ENCODE measurements around the gene REV1. TPM values are rescaled to one million over a fixed set of nuclear protein-coding genes. Genes with fewer than 3 reads are reported as not detected.

Gene REV1
- total and polyA plus RNA-seq, 2 donors (not counting 3 experiments of a cell fraction or from before 2014, with no cell fraction given) = 16.6 to 50.3 TPM

GRCh38 chr2:99388892-99389291, 100.9 kb downstream of the REV1 start:
- Histone ChIP-seq H3K9ac (replicated peaks; ENCODE audit: extremely low read depth, insufficient read depth, low read length) (no peak overlapping the region), H3K9me3 (replicated peaks; ENCODE audit: control insufficient read depth, insufficient read depth, low read length) (no peaks in the 10 kb centered on the region), H4K20me1 (replicated peaks; ENCODE audit: control insufficient read depth, extremely low read depth, insufficient read depth, low read length) (no peaks in the 10 kb centered on the region), H3K9me1 (replicated peaks; ENCODE audit: control insufficient read depth, extremely low read depth, insufficient read depth, low read length) (no peaks in the 10 kb centered on the region), H3K79me2 (ENCODE audit: control insufficient read depth, insufficient read depth, low read length) (peaks cover 3% of the 10 kb centered on the region), H3K27ac (ENCODE audit: insufficient read depth, low read depth, low read length) (no peak overlapping the region), H3K27me3 (ENCODE audit: control insufficient read depth in 2 of 2, insufficient read depth in 2 of 2, low read length in 2 of 2) (no peaks in the 10 kb centered on the region), H3K4me1 (ENCODE audit: control insufficient read depth, extremely low read depth, insufficient read depth, low read length) (no peaks in the 10 kb centered on the region), H3K4me3 (replicated peaks in 1 of 3; ENCODE audit: insufficient read depth in 1 of 3, low read depth in 1 of 3, low read length in 3 of 3) (no peak overlapping the region), H3K4me2 (ENCODE audit: insufficient read depth, low read length) (no peak overlapping the region), H2AFZ (ENCODE audit: low read depth, low read length) (no peak overlapping the region), H3K36me3 (ENCODE audit: control insufficient read depth in 2 of 2, extremely low read depth in 1 of 2, insufficient read depth in 2 of 2, low read length in 2 of 2) (peaks cover 9 to 10% of the 10 kb centered on the region in 2 experiments)
- DNase-seq (ENCODE audit: low read depth, low spot score) (no peak), FAIRE-seq (no peak)
- no TSS peak for BruUV-seq (replicated peaks)
- dilution Hi-C loops (cut with MboI; ENCODE audit: extremely low pct_ligation_motif_present, low sequenced_read_pairs) = no loop called here
- CTCF ChIA-PET = no interaction called here
- intact Hi-C loops (cut with micrococcal nuclease) = no loop called here
- TF ChIP-seq POLR2AphosphoS5 (IDR thresholded peaks at IDR 0.05; ENCODE audit: insufficient read depth, low read depth, low read length) = no peak
- no peak for TF ChIP-seq FOS (IDR thresholded peaks at IDR 0.05; ENCODE audit: borderline replicate concordance, insufficient read depth, low read length)
- no peak for TF ChIP-seq JUN (IDR thresholded peaks at IDR 0.05; ENCODE audit: borderline replicate concordance, insufficient read depth, insufficient read length, low read depth)
- TF ChIP-seq GATA2 (IDR thresholded peaks at IDR 0.05; ENCODE audit: insufficient read depth, insufficient read length, low read depth, low read length) = no peak
- no peak for TF ChIP-seq MYC (IDR thresholded peaks at IDR 0.05; ENCODE audit: low read depth, low read length)
- no peak for TF ChIP-seq POLR2A (IDR thresholded peaks at IDR 0.05; ENCODE audit: low read depth, low read length)
- no peak for TF ChIP-seq MAX (IDR thresholded peaks at IDR 0.05; ENCODE audit: insufficient read depth, insufficient read length)
- TF ChIP-seq CTCF (IDR thresholded peaks at IDR 0.05; ENCODE audit: extremely low read depth in 1 of 2, insufficient read depth in 1 of 2, low read depth in 1 of 2, low read length in 2 of 2) = no peak
- TF ChIP-seq EZH2 (IDR thresholded peaks at IDR 0.05; ENCODE audit: borderline replicate concordance, low read depth, low read length, severe bottlenecking) = no peak
- POLR2A ChIA-PET = no interaction called here
